HUES6 (cell line): Measurements from ENCODE around the gene TBX4.

ENCODE experiments used
- H3K27ac ChIP-seq: 2 replicates; pipeline ENCODE4 v1.7.0; 2013; ENCODE audit warnings: low read depth, mild to moderate bottlenecking, low read length, inconsistent platforms
- H3K27me3 ChIP-seq: 2 replicates; pipeline ENCODE4 v1.6.1; 2013; ENCODE audit warnings: low read length; ENCODE audit not compliant: control insufficient read depth, insufficient read depth
- H3K36me3 ChIP-seq: 2 replicates; pipeline ENCODE4 v1.6.1; 2013; ENCODE audit warnings: low read length; ENCODE audit not compliant: control insufficient read depth, insufficient read depth
- H3K4me1 ChIP-seq: 2 replicates; pipeline ENCODE4 v1.6.1; 2013; ENCODE audit warnings: low read length; ENCODE audit not compliant: control insufficient read depth, insufficient read depth
- H3K4me3 ChIP-seq: 2 replicates; pipeline ENCODE4 v1.5.1; 2013; ENCODE audit warnings: low read depth, low read length
- H3K9ac ChIP-seq: one replicate; pipeline ENCODE4 v1.6.1; 2013; ENCODE audit warnings: mild to moderate bottlenecking, low read length
- H3K9me3 ChIP-seq: 2 replicates; pipeline ENCODE4 v1.6.1; 2013; ENCODE audit warnings: low read depth, low read length; ENCODE audit not compliant: control insufficient read depth, insufficient read depth

TBX4 gene

GRCh38 chr17:61408151-61409041 lies 43.8 kb upstream of the TBX4 start:
- H3K36me3 ChIP-seq, result no peaks in the 10 kb centered on the region
- H3K27ac ChIP-seq, result no peak overlapping the region
- 0 out of 2 replicates have a peak overlapping the region, but pooled peaks have one; percentile 39 for H3K4me3 ChIP-seq
- H3K27me3 ChIP-seq, result peaks cover 99% of the 10 kb centered on the region
- no peaks in the 10 kb centered on the region for H3K9me3 ChIP-seq
- H3K9ac ChIP-seq, result no peak overlapping the region
- H3K4me1 ChIP-seq, result peaks cover 23% of the 10 kb centered on the region

GRCh38 chr17:61409301-61410112 lies 42.7 kb upstream of the TBX4 start:
- peak overlapping the region; percentile 39 for H3K4me3 ChIP-seq
- H3K9ac ChIP-seq, result no peak overlapping the region
- H3K27me3 ChIP-seq, result peaks cover 98% of the 10 kb centered on the region
- no peaks in the 10 kb centered on the region for H3K36me3 ChIP-seq
- no peak overlapping the region for H3K27ac ChIP-seq
- no peaks in the 10 kb centered on the region for H3K9me3 ChIP-seq
- peaks cover 14% of the 10 kb centered on the region for H3K4me1 ChIP-seq

GRCh38 chr17:61410141-61411010 lies 41.8 kb upstream of the TBX4 start:
- no peak overlapping the region for H3K9ac ChIP-seq

GRCh38 chr17:61411011-61411260 lies 41.3 kb upstream of the TBX4 start:
- Histone ChIP-seq H3K27me3 (peaks cover 98% of the 10 kb centered on the region), H3K4me1 (peaks cover 6% of the 10 kb centered on the region), H3K9me3 (no peaks in the 10 kb centered on the region), H3K27ac (no peak overlapping the region), H3K36me3 (no peaks in the 10 kb centered on the region), H3K4me3 (peak overlapping the region; percentile 77), H3K9ac (peak overlapping the region; percentile 51)

More at GRCh38 chr17:61410141-61411010, 41.8 kb upstream of the TBX4 start:
- Histone ChIP-seq H3K27ac (no peak overlapping the region), H3K9me3 (no peaks in the 10 kb centered on the region), H3K4me1 (peaks cover 6% of the 10 kb centered on the region), H3K36me3 (no peaks in the 10 kb centered on the region), H3K27me3 (peaks cover 98% of the 10 kb centered on the region), H3K4me3 (peak overlapping the region; percentile 77)

- Histone ChIP-seq H3K9ac (peak overlapping the region; percentile 51), H3K27ac (no peak overlapping the region), H3K4me3 (peak overlapping the region; percentile 77)
Measured at GRCh38 chr17:61411261-61412142, 40.7 kb upstream of the TBX4 start.

GRCh38 chr17:61412143-61412859 lies 39.9 kb upstream of the TBX4 start:
- H3K4me3 ChIP-seq, result peak overlapping the region; percentile 77
- H3K9me3 ChIP-seq, result no peaks in the 10 kb centered on the region
- H3K4me1 ChIP-seq, result peaks cover 14% of the 10 kb centered on the region
- no peaks in the 10 kb centered on the region for H3K36me3 ChIP-seq
- peaks cover 96% of the 10 kb centered on the region for H3K27me3 ChIP-seq
- peak overlapping the region; percentile 63 for H3K9ac ChIP-seq
- no peak overlapping the region for H3K27ac ChIP-seq

More at GRCh38 chr17:61411261-61412142, 40.7 kb upstream of the TBX4 start:
- Histone ChIP-seq H3K27me3 (peaks cover 98% of the 10 kb centered on the region), H3K4me1 (peaks cover 12% of the 10 kb centered on the region), H3K9me3 (no peaks in the 10 kb centered on the region), H3K36me3 (no peaks in the 10 kb centered on the region)

- Histone ChIP-seq H3K27me3 (peaks cover 94% of the 10 kb centered on the region), H3K36me3 (no peaks in the 10 kb centered on the region), H3K9me3 (no peaks in the 10 kb centered on the region), H3K27ac (no peak overlapping the region), H3K4me1 (peaks cover 14% of the 10 kb centered on the region), H3K4me3 (peak overlapping the region; percentile 77), H3K9ac (peak overlapping the region; percentile 63)
Measured at GRCh38 chr17:61412860-61413660, 39.2 kb upstream of the TBX4 start.

GRCh38 chr17:61413661-61414126 lies 38.5 kb upstream of the TBX4 start:
- Histone ChIP-seq H3K4me3 (peak overlapping the region; percentile 77; the same call in 1 of the 2 replicates), H3K36me3 (no peaks in the 10 kb centered on the region), H3K4me1 (peaks cover 14% of the 10 kb centered on the region), H3K9me3 (no peaks in the 10 kb centered on the region), H3K27ac (no peak overlapping the region), H3K27me3 (peaks cover 89% of the 10 kb centered on the region), H3K9ac (no peak overlapping the region)
